Type B pancreatic cell (in vitro differentiated cells): ENCODE data around the gene CCDC33. TPM values are rescaled to one million over a fixed set of nuclear protein-coding genes. Genes with fewer than 3 reads are reported as not detected.

Experiments used
- DNase-seq: peaks from one replicate; pipeline ENCODE4 v3.0.0; 2021; ENCODE audit warnings: mixed read lengths; ENCODE audit not compliant: unreplicated experiment; ENCODE audit errors: extremely low spot score
- H3K27ac Mint-ChIP-seq: 2 replicates; pipeline ENCODE4 v1.8.0; 2021; ENCODE audit warnings: mild to moderate bottlenecking, mixed read lengths
- H3K27me3 Mint-ChIP-seq: 2 replicates; pipeline ENCODE4 v1.8.0; 2021; ENCODE audit warnings: mixed read lengths
- H3K36me3 Mint-ChIP-seq: 2 replicates; pipeline ENCODE4 v1.8.0; 2021; ENCODE audit warnings: mixed read lengths
- H3K4me1 Mint-ChIP-seq: one replicate; pipeline ENCODE4 v1.8.0; 2021; ENCODE audit warnings: mixed read lengths; ENCODE audit not compliant: unreplicated experiment
- H3K4me3 Mint-ChIP-seq: 2 replicates; pipeline ENCODE4 v1.8.0; 2021; ENCODE audit warnings: mild to moderate bottlenecking, mixed read lengths
- H3K9me3 Mint-ChIP-seq: 2 replicates; pipeline ENCODE4 v1.8.0; 2021; ENCODE audit warnings: mixed read lengths
- total RNA-seq: library from RNA; stranded (reverse); gene quantifications from 2 replicates; pipeline ENCODE4 v1.2.1, GENCODE V29; 2021; ENCODE audit warnings: low replicate concordance
- TF ChIP-seq, protein P1 (sequence below): fragments of 200-600 bp; sonication (generic); conservative IDR thresholded peaks from 2 replicates; pipeline ENCODE4 v1.5.0; 2021; ENCODE audit warnings: antibody characterized with exemption, mild to moderate bottlenecking

The CCDC33 gene
- total RNA-seq, 1 donor from 2014 or later = 5.0 TPM

DNA sequence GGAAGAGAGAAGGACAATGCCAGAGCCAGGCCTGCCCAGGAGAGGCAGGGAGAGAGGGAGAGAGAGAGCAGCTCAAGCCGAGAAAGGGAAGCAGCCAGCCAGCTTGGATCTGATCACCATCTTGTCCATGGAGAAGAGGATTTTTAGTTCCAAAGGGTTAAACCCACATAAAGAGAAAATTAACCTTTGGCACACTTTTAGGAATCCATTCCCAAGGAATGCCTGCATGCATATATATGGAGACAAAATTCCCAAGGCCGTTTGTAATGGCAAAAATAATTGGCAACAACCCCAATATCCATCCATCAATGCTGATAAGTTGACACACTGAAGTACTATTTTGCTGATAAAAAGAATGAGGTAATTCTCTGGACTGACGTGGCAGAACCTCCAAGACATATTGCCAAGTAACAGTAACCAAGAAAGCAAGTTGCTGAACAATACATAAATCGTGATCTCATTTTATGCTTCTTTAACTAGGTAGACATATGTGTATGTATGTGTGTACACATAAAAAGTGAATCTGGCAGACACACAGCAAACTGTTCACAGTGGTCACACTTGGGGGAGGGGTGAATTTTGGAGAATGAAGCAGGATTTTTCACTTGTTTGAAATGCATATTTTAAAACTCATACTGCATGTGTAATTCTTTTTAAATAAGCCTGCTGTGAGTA lies 26.0 kb upstream of the CCDC33 start:
- peaks cover 84% of the 10 kb centered on the region for H3K4me1 Mint-ChIP-seq
- TF ChIP-seq, protein P1, sequence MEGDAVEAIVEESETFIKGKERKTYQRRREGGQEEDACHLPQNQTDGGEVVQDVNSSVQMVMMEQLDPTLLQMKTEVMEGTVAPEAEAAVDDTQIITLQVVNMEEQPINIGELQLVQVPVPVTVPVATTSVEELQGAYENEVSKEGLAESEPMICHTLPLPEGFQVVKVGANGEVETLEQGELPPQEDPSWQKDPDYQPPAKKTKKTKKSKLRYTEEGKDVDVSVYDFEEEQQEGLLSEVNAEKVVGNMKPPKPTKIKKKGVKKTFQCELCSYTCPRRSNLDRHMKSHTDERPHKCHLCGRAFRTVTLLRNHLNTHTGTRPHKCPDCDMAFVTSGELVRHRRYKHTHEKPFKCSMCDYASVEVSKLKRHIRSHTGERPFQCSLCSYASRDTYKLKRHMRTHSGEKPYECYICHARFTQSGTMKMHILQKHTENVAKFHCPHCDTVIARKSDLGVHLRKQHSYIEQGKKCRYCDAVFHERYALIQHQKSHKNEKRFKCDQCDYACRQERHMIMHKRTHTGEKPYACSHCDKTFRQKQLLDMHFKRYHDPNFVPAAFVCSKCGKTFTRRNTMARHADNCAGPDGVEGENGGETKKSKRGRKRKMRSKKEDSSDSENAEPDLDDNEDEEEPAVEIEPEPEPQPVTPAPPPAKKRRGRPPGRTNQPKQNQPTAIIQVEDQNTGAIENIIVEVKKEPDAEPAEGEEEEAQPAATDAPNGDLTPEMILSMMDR = no peak
- DNase-seq = no peak
- peaks cover 6% of the 10 kb centered on the region for H3K27me3 Mint-ChIP-seq
- H3K4me3 Mint-ChIP-seq = peak overlapping the region; percentile 72
- peak overlapping the region; percentile 68 for H3K27ac Mint-ChIP-seq
- H3K9me3 Mint-ChIP-seq = peaks cover 5% of the 10 kb centered on the region
- H3K36me3 Mint-ChIP-seq = peaks cover 8% of the 10 kb centered on the region

DNA sequence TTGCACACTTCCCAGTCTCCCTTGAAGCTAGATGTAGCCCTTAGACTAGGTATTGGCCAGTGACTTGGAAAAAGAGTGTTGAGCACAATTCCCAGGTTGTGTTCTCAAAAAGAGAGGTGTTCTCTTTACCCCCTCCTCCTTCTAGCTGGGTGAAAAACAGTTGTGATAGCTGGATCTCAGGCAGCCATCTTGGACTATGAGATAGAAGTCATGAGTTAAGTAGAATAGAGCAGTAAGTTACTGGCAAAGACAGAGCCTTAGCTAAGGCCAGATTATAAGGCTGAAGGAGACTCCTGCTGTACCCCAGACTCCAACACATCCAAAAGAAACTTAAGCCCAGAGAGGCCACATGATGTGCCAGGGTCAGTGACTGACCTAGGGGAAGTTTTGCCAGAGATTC lies 25.4 kb upstream of the CCDC33 start:
- H3K4me3 Mint-ChIP-seq = peak overlapping the region; percentile 44
- H3K36me3 Mint-ChIP-seq = peaks cover 8% of the 10 kb centered on the region
- H3K27me3 Mint-ChIP-seq = peaks cover 10% of the 10 kb centered on the region
- TF ChIP-seq, protein P1 = no peak
- H3K27ac Mint-ChIP-seq = peak overlapping the region; percentile 68
- peaks cover 5% of the 10 kb centered on the region for H3K9me3 Mint-ChIP-seq
- H3K4me1 Mint-ChIP-seq = peaks cover 86% of the 10 kb centered on the region
- DNase-seq = no peak

DNA sequence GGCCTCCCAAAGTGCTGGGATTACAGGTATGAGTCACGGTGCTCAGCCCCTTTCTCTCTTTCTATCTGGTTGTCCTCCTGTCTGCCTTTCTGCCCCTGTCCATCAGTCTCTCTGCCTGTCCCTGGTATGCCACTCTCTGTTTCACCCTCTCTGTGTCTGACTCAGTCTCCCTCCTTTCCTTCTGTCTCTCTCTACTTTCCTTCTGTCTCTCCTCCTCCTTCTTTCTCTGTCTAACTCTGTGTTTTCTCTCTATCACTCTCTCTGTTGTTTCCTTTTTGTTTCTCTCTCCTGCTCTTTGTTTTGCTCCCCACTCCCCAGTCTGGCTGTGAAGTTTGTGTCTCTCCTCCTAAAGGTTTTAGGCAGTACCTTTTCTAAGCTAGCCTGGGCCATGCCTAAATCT lies 24.5 kb upstream of the CCDC33 start:
- no peak for DNase-seq
- Mint-ChIP-seq H3K9me3 (peaks cover 5% of the 10 kb centered on the region), H3K4me3 (peak overlapping the region; percentile 50), H3K4me1 (peaks cover 86% of the 10 kb centered on the region), H3K27me3 (peaks cover 10% of the 10 kb centered on the region), H3K36me3 (peaks cover 8% of the 10 kb centered on the region), H3K27ac (no peak overlapping the region)
- TF ChIP-seq, protein P1 = no peak

DNA sequence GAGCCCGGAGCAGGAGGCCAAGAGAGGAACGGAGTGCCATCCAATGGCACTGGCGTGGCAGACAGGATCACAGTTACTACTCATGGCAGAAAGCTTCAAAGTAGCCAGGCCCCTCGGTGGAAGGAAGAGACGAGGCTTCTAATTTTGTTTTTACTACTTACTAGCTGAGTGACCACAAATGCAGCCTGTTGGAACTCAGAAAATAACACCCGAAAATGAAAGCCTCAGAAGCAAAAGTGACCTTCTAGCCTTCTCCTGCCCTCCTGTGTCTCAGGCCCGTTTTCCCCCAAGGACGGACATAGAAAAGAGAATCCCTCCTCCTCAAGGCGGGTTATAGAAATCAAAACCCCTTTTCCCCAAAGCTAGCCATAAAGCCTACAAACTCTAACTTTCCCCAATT lies 23.6 kb upstream of the CCDC33 start:
- H3K4me1 Mint-ChIP-seq = peaks cover 79% of the 10 kb centered on the region
- H3K27me3 Mint-ChIP-seq = peaks cover 10% of the 10 kb centered on the region

DNA sequence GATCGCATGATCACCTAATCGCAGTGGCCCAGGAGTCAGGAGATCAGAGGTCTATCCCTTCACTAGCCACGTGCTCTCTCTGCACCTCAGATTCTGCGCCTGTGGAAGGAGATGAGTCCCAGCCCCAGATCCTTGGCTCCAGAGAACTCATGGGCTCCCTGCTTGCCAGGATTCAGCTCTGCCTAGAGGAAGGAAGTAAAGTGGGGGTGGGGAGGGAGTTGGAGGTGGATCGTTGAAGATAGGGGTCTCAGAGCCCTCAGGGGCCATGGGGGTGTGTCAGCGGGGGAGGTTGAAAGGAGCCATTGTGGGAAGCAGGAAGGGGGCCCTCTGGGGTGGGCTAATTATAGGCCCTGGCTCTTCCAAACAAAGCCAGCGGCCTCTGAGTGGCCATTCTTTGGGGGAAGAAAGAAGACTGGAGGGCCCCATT lies 22.3 kb upstream of the CCDC33 start:
- Mint-ChIP-seq H3K4me1 (peaks cover 74% of the 10 kb centered on the region), H3K4me3 (peak overlapping the region; percentile 14), H3K27ac (peak overlapping the region; percentile 39), H3K9me3 (peaks cover 5% of the 10 kb centered on the region), H3K27me3 (peaks cover 10% of the 10 kb centered on the region), H3K36me3 (peaks cover 4% of the 10 kb centered on the region)
- TF ChIP-seq, protein P1 = no peak
- no peak for DNase-seq

More for the DNA sequence above, 23.6 kb upstream of the CCDC33 start:
- TF ChIP-seq, protein P1 = no peak
- Mint-ChIP-seq H3K27ac (peak overlapping the region; percentile 36), H3K36me3 (peaks cover 5% of the 10 kb centered on the region), H3K9me3 (peaks cover 5% of the 10 kb centered on the region), H3K4me3 (no peak overlapping the region)
- no peak for DNase-seq
